Activated T-cell treated with anti-CD3 and anti-CD28 coated beads, Interleukin-2, amount 50 U/mL, for 24 hours (primary cell): ENCODE data around the gene TXNDC11.

Experiments
- DNase-seq: peaks from one replicate; pipeline ENCODE4 v3.0.0-alpha.2; 2020
- H3K27ac Mint-ChIP-seq: 2 replicates; pipeline ENCODE4 v1.8.0; 2020; ENCODE audit warnings: mild to moderate bottlenecking, mixed read lengths
- H3K27me3 Mint-ChIP-seq: 2 replicates; pipeline ENCODE4 v1.8.0; 2020; ENCODE audit warnings: mixed read lengths
- H3K36me3 Mint-ChIP-seq: 2 replicates; pipeline ENCODE4 v1.8.0; 2020; ENCODE audit warnings: low read depth, mixed read lengths
- H3K4me1 Mint-ChIP-seq: 2 replicates; pipeline ENCODE4 v1.8.0; 2020; ENCODE audit warnings: low read depth, mixed read lengths
- H3K4me3 Mint-ChIP-seq: 2 replicates; pipeline ENCODE4 v1.8.0; 2020; ENCODE audit warnings: mild to moderate bottlenecking, moderate library complexity, mixed read lengths
- H3K9me3 Mint-ChIP-seq: 2 replicates; pipeline ENCODE4 v1.8.0; 2020; ENCODE audit warnings: mixed read lengths

Gene TXNDC11

DNA sequence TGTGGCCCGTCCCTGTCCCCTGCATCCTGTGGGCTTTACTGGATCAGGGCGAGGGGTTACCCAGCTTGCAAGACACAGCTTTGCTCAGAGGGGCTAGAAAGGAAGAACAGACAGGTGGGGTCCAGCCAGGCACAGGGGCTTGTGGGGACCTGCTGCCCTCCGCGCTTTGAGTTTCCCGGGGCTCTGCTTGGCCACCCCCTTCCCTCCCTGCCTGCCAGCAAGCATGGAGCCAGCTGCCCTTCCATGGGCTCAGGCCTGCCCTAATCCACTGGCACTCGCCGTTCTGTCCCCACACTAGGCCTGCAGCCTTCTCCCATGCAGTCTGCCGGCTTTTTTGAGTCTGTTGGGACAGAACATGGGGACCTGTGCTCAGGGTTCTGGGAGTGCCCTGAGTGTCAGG lies 71.0 kb downstream of the TXNDC11 start:
- H3K36me3 Mint-ChIP-seq = peaks cover 13% of the 10 kb centered on the region
- H3K4me3 Mint-ChIP-seq = no peak overlapping the region

GRCh38 chr16:11671271-11671670 lies 71.4 kb downstream of the TXNDC11 start:
- no peak for DNase-seq
- H3K27me3 Mint-ChIP-seq = no peaks in the 10 kb centered on the region
- H3K4me3 Mint-ChIP-seq = peak overlapping the region; percentile 77
- peaks cover 69% of the 10 kb centered on the region for H3K4me1 Mint-ChIP-seq
- peaks cover 9% of the 10 kb centered on the region for H3K36me3 Mint-ChIP-seq
- peak overlapping the region; percentile 90 for H3K27ac Mint-ChIP-seq
- no peaks in the 10 kb centered on the region for H3K9me3 Mint-ChIP-seq

More for the DNA sequence above, 71.0 kb downstream of the TXNDC11 start:
- peak overlapping the region; percentile 90 for H3K27ac Mint-ChIP-seq
- peaks cover 70% of the 10 kb centered on the region for H3K4me1 Mint-ChIP-seq
- H3K27me3 Mint-ChIP-seq = no peaks in the 10 kb centered on the region
- H3K9me3 Mint-ChIP-seq = no peaks in the 10 kb centered on the region
- DNase-seq = no peak

GRCh38 chr16:11670171-11671131 lies 72.2 kb downstream of the TXNDC11 start:
- no peaks in the 10 kb centered on the region for H3K9me3 Mint-ChIP-seq
- peak overlapping the region; percentile 77 for H3K4me3 Mint-ChIP-seq
- H3K4me1 Mint-ChIP-seq = peaks cover 69% of the 10 kb centered on the region
- peak overlapping the region; percentile 90 for H3K27ac Mint-ChIP-seq
- peaks cover under 1% of the 10 kb centered on the region for H3K36me3 Mint-ChIP-seq
- peak; percentile 58 for DNase-seq
- no peaks in the 10 kb centered on the region for H3K27me3 Mint-ChIP-seq

DNA sequence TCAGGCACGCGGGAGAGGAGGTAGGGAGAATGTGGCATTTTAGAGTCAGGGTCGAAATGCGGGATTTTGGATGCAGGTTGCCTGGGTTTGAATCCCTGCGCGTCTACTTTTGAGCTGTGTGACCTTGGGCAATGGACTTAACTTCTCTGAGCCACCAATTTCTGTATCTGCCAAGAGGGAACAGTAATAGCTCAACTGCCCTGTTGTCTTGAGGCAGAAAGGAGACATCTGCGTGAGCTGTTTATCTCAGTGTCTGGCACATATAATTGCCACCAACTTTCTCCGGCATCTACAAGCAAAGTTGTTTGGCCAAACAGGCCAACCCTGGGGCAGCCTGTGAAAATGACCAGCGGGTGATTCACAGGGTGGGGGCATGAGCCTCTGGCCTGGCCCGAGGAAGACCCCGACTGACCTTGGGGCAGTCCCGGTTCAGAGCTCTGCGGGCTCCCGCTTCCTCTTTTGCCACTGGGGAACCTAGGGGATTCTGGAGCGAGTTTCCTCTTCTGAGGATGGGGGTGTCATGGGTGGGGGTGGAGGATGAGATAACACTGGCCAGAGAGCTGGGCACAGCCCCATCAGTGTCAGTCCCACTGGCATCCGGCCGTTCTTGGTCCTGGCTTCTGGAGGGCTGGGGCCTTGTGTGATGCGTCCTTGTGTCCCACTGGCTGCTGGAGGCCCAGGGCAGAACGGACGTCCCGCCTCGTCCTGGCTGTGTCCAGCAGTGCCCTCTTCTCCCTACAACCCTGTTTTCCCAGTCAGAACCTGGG lies 73.1 kb downstream of the TXNDC11 start:
- DNase-seq = no peak
- peak overlapping the region; percentile 90 for H3K27ac Mint-ChIP-seq
- H3K27me3 Mint-ChIP-seq = no peaks in the 10 kb centered on the region
- H3K4me1 Mint-ChIP-seq = peaks cover 72% of the 10 kb centered on the region
- no peaks in the 10 kb centered on the region for H3K36me3 Mint-ChIP-seq
- no peaks in the 10 kb centered on the region for H3K9me3 Mint-ChIP-seq
- peak overlapping the region; percentile 77 for H3K4me3 Mint-ChIP-seq

DNA sequence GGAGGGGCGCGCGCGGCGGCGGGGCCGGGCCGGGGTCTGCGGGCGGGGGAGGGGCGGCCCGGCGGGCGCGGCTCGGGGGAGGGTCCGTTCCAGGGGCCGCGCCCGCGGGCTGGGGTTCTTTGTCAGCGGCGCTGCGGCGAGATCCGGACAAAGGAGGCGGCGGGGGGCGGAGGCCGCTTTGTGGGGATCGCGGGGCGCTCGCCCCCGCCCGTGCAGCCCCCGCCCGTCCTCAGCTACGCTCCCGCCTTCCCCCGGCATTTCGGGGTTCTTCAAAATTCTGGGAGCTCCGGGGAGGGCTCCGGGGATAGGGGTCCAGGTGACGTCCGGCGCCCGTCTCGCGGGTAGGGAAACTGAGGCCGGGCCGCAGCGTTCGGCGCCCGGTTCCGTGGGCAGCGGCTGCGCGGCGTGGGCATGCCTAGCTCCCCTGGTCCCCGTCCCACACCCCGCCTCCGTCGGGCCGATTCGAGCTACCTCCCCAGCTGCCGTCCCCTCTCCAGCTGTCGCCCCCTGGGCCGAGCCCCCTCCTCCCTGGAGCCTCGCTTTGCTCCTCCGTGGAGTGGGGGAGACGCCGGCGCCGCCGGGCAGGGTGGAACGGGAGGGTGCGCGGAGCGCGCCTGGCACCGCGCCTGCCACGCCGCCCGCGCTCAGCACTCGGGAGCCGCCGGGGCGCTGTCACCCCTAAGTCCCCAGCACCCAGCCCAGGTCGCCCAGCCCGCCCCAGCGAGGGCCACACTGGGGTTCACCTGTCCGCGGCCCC lies 73.9 kb downstream of the TXNDC11 start:
- peak overlapping the region; percentile 77 for H3K4me3 Mint-ChIP-seq
- no peaks in the 10 kb centered on the region for H3K36me3 Mint-ChIP-seq
- no peaks in the 10 kb centered on the region for H3K27me3 Mint-ChIP-seq
- peak; percentile 61 for DNase-seq
- no peak overlapping the region for H3K27ac Mint-ChIP-seq
- H3K4me1 Mint-ChIP-seq = peaks cover 76% of the 10 kb centered on the region
- H3K9me3 Mint-ChIP-seq = no peaks in the 10 kb centered on the region

GRCh38 chr16:11667824-11668622 lies 74.6 kb downstream of the TXNDC11 start, which contains the start of gene SNN:
Gene SNN, plus strand, starts transcription at chr16:11668455. Its CDS starts 7,605 bp downstream, at chr16:11676060.
- H3K27me3 Mint-ChIP-seq = no peaks in the 10 kb centered on the region
- peak; percentile 91 for DNase-seq
- peaks cover 73% of the 10 kb centered on the region for H3K4me1 Mint-ChIP-seq
- no peaks in the 10 kb centered on the region for H3K36me3 Mint-ChIP-seq
- H3K4me3 Mint-ChIP-seq = peak within 1 kb of the TSS; percentile 77
- peak within 1 kb of the TSS; percentile 90 for H3K27ac Mint-ChIP-seq
- no peaks in the 10 kb centered on the region for H3K9me3 Mint-ChIP-seq

GRCh38 chr16:11667221-11667823 lies 75.3 kb downstream of the TXNDC11 start:
- Mint-ChIP-seq H3K4me1 (peaks cover 67% of the 10 kb centered on the region), H3K36me3 (no peaks in the 10 kb centered on the region), H3K4me3 (peak overlapping the region; percentile 65), H3K27ac (no peak overlapping the region), H3K27me3 (no peaks in the 10 kb centered on the region), H3K9me3 (no peaks in the 10 kb centered on the region)
- no peak for DNase-seq

DNA sequence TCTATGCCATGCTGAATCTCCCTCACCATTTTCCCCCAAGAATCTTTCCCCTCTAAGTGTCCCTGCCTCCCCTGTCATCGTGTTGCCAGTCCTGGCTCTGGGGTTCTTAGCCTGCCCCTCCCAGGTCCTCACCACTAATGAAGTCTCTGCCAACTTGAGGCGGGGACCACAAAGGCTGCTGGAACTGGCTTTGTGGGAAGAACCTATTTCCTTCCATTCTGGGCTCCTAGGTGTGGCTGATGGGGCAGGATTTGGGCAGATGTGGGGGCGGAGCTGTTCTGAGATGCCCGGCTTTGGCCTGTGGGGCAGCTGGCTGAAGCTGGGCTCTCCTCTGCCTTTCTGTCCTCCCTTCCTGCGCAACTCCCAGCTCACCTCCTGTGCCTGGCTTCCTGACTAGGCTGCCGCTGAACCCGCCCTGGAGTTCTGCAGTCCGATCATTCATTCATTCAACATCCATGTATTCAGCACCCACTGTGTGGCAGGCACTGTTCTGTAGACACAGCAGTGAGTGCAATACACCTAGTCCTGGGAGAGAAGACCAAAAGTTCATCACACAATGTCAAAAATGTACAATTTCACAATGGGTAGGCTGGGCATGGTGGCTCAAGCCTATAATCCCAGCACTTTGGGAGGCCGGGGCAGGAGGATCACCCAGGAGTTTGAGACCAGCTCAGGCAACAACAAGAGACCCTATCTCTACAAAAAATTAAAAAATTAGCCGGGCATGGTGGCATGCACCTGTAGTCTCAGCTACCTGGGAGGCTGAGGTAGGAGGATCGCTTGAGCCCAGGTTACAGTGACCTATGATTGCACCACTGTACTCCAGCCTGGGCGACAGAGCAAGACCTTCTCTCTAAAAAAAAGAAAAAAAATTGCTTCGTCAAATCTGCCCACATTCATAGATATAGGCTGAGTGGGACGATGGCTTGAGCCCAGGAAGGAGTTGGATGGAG lies 76.3 kb downstream of the TXNDC11 start:
- no peaks in the 10 kb centered on the region for H3K36me3 Mint-ChIP-seq
- H3K4me3 Mint-ChIP-seq = peak overlapping the region; percentile 32
- H3K9me3 Mint-ChIP-seq = no peaks in the 10 kb centered on the region
- H3K27ac Mint-ChIP-seq = peak overlapping the region; percentile 4
- DNase-seq = no peak
- no peaks in the 10 kb centered on the region for H3K27me3 Mint-ChIP-seq
- peaks cover 57% of the 10 kb centered on the region for H3K4me1 Mint-ChIP-seq

- H3K4me3 Mint-ChIP-seq = peak overlapping the region; percentile 48
- H3K27me3 Mint-ChIP-seq = no peaks in the 10 kb centered on the region
- no peaks in the 10 kb centered on the region for H3K9me3 Mint-ChIP-seq
- no peaks in the 10 kb centered on the region for H3K36me3 Mint-ChIP-seq
- peak; percentile 60 for DNase-seq
- H3K4me1 Mint-ChIP-seq = peaks cover 44% of the 10 kb centered on the region
- H3K27ac Mint-ChIP-seq = peak overlapping the region; percentile 86
Measured at GRCh38 chr16:11665071-11665491, 77.6 kb downstream of the TXNDC11 start.

- H3K4me3 Mint-ChIP-seq = no peak overlapping the region
- no peaks in the 10 kb centered on the region for H3K9me3 Mint-ChIP-seq
- H3K36me3 Mint-ChIP-seq = no peaks in the 10 kb centered on the region
- no peaks in the 10 kb centered on the region for H3K27me3 Mint-ChIP-seq
- peak overlapping the region; percentile 22 for H3K27ac Mint-ChIP-seq
- no peak for DNase-seq
- peaks cover 32% of the 10 kb centered on the region for H3K4me1 Mint-ChIP-seq
Measured at GRCh38 chr16:11662582-11662981, 80.1 kb downstream of the TXNDC11 start.

- no peaks in the 10 kb centered on the region for H3K27me3 Mint-ChIP-seq
Measured at GRCh38 chr16:11660565-11660964, 82.1 kb downstream of the TXNDC11 start.

GRCh38 chr16:11658896-11659708 lies 83.6 kb downstream of the TXNDC11 start:
- H3K9me3 Mint-ChIP-seq = no peaks in the 10 kb centered on the region
- H3K36me3 Mint-ChIP-seq = no peaks in the 10 kb centered on the region
- H3K4me3 Mint-ChIP-seq = no peak overlapping the region
- no peak for DNase-seq
- no peak overlapping the region for H3K27ac Mint-ChIP-seq
- H3K27me3 Mint-ChIP-seq = no peaks in the 10 kb centered on the region
- peaks cover 11% of the 10 kb centered on the region for H3K4me1 Mint-ChIP-seq

More at GRCh38 chr16:11660565-11660964, 82.1 kb downstream of the TXNDC11 start:
- no peak overlapping the region for H3K27ac Mint-ChIP-seq
- no peak overlapping the region for H3K4me3 Mint-ChIP-seq
- no peak for DNase-seq
- H3K36me3 Mint-ChIP-seq = no peaks in the 10 kb centered on the region
- H3K9me3 Mint-ChIP-seq = no peaks in the 10 kb centered on the region
- H3K4me1 Mint-ChIP-seq = peaks cover 18% of the 10 kb centered on the region
